ENCODE data around the gene MRPS2.
A peak's percentile ranks its signal among the peaks of the same experiment; 100 is the strongest.

Gene MRPS2

DNA sequence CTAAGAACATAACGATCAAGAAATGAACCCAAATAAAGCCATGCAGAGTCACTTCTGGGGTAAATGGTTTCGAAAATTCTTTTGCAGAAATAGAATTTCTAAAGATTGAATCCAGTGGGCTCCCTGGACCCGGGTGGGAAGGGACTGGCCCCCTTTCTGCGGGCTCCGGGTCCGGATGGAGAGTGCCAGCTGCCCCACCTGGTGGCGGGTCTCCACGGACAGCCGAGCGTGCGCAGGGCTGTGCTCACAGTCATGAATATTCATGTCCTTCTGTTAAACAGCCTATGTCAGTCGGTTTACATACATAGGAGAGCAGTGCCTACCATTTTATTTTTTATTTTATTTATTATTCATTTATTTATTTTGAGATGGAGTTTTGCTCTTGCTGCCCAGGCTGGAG, 25.6 kb upstream of the MRPS2 start:
- no peak overlapping the region for H3K4me3 ChIP-seq (ENCODE audit: low read depth, low read length)
- TF ChIP-seq, protein P1, sequence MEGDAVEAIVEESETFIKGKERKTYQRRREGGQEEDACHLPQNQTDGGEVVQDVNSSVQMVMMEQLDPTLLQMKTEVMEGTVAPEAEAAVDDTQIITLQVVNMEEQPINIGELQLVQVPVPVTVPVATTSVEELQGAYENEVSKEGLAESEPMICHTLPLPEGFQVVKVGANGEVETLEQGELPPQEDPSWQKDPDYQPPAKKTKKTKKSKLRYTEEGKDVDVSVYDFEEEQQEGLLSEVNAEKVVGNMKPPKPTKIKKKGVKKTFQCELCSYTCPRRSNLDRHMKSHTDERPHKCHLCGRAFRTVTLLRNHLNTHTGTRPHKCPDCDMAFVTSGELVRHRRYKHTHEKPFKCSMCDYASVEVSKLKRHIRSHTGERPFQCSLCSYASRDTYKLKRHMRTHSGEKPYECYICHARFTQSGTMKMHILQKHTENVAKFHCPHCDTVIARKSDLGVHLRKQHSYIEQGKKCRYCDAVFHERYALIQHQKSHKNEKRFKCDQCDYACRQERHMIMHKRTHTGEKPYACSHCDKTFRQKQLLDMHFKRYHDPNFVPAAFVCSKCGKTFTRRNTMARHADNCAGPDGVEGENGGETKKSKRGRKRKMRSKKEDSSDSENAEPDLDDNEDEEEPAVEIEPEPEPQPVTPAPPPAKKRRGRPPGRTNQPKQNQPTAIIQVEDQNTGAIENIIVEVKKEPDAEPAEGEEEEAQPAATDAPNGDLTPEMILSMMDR (IDR thresholded peaks at IDR 0.05; ENCODE audit: control insufficient read depth, extremely low read depth, insufficient read depth), result peak; percentile 16; the same call in 1 of the 2 replicates
- no peak for DNase-seq (ENCODE audit: low read depth)

DNA sequence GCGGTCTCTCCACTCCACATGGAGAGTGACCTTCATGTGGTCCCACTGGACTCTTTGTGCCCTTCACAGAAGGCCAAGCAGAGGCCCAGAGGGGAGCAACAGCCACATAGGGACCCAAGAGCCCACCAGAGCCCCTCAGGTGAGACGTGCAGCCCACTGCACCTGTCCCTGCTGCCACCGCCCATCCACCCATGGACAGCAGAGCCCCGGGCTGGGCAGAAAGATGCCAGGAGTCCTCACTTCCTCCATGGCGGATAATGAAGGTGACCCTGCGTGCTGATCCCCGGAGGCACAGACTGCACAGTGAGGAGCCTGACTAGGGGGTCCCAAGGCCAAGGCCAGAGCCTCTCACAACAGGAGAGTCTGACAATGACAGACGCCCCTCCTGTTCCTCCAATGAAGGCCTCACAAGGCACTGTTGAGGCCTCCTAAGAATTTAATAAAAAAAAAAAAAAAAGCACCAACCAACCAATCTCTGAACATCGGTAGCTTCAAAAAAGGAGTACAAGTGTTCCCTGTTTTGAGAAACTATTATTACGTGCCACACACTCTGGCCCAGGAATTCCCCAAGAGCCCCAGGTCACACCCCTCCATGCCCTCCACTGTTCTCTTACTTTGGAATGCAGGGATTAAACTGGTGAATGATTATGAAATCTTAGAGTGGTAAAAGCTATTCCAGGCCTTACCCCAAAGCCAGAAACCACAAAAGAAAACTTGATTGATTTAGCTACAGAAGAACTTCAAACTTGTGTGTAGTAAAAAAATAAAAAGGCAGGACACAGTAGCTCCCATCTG, 23.7 kb upstream of the MRPS2 start:
- H3K4me3 ChIP-seq (ENCODE audit: low read depth, low read length), result no peak overlapping the region
- DNase-seq (ENCODE audit: low read depth), result no peak
- TF ChIP-seq, protein P1 (IDR thresholded peaks at IDR 0.05; ENCODE audit: control insufficient read depth, extremely low read depth, insufficient read depth), result no peak

DNA sequence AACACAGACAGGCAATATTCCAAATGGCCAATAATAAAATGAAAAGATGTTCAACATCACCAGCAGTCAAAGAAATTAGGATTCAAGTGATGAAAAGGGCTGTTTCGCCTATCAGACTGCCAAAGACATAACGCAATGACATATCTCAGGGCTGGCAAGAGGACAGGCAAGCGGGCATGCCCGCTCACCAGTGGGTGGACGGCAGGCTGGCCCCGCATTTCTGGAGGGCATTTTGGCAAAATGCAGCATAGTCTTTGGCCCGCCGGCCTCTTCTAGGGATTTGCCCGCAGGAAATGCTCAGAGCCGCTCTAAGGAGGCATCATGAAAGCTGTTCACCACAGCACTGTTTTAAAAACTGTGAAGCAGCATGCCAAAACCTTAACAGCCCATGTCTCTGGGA, 22.3 kb upstream of the MRPS2 start:
- TF ChIP-seq, protein P1 (IDR thresholded peaks at IDR 0.05; ENCODE audit: control insufficient read depth, extremely low read depth, insufficient read depth), result no peak
- H3K4me3 ChIP-seq (ENCODE audit: low read depth, low read length), result no peak overlapping the region; the same call in 1 of the 2 replicates

DNA sequence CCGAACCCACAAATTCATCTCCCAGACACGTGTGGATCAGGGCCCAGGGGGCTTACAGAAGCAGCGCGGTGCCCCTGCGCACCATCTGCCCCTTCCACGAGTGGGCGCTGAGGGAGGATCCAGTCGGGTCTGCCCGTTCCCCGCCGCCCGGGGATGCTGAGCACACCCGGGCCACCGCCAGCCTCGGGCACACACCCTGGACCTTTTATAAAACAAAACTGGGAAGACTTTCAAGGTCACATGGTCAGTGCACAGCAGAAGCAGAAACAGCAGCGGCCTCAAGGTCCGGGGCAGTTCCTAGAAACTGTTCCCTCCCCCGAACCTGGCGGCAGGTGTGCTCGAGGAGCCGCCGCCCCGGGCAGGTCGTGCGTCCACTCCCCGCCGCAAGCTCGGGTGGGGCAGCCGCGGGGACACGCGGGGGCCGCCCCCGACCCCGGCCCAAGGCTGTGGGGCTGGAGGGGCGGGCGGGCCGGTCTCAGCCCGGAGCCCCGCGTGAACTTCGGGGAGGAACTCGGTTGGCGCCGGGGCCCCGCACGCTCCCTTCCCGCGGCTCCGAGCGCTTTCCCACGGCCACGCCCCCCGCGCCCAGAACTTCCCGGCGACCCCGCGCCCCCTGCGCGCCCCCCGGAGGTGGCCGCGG, 21.5 kb upstream of the MRPS2 start:
- TF ChIP-seq, protein P1 (IDR thresholded peaks at IDR 0.05; ENCODE audit: control insufficient read depth, extremely low read depth, insufficient read depth), result peak; percentile 33

More for the DNA sequence above, 22.3 kb upstream of the MRPS2 start:
- DNase-seq (ENCODE audit: low read depth), result no peak

GRCh38 chr9:135479469-135480052, 20.9 kb upstream of the MRPS2 start, which contains the start of gene PPP1R26:
TSS of gene PPP1R26 (plus strand) at chr9:135479782. CDS start at chr9:135484511, 4,729 bp downstream.
- H3K4me3 ChIP-seq (ENCODE audit: low read depth, low read length), result peak within 1 kb of the TSS; percentile 85
- DNase-seq (ENCODE audit: low read depth), result no peak
- TF ChIP-seq, protein P1 (IDR thresholded peaks at IDR 0.05; ENCODE audit: control insufficient read depth, extremely low read depth, insufficient read depth), result no peak

More for the DNA sequence above, 21.5 kb upstream of the MRPS2 start:
- H3K4me3 ChIP-seq (ENCODE audit: low read depth, low read length), result peak overlapping the region; percentile 47
- DNase-seq (ENCODE audit: low read depth), result peak; percentile 68

GRCh38 chr9:135480071-135480939, 20.2 kb upstream of the MRPS2 start:
- TF ChIP-seq, protein P1 (IDR thresholded peaks at IDR 0.05; ENCODE audit: control insufficient read depth, extremely low read depth, insufficient read depth), result no peak
- peak overlapping the region; percentile 85 for H3K4me3 ChIP-seq (ENCODE audit: low read depth, low read length)
- no peak for DNase-seq (ENCODE audit: low read depth)

All from LNCaP clone FGC (cell line).